Midbrain (tissue), 1 donor: ENCODE data around the gene EID2B.

Experiments
- DNase-seq: peaks from one replicate; lab custom pipeline; 2025; lab: John Stamatoyannopoulos, UW

The EID2B gene

GRCh38 chr19:39532233-39533002, at the start of gene EID2B:
EID2B (minus strand) TSS chr19:39532852; CDS start chr19:39532802, 50 bp downstream.
- DNase-seq, result peak; percentile 96

- DNase-seq, result no peak
Measured at GRCh38 chr19:39582442-39582841, 49.8 kb upstream of the EID2B start.

GRCh38 chr19:39568604-39569003, 36.0 kb upstream of the EID2B start:
- DNase-seq, result no peak

- DNase-seq, result no peak
Measured at GRCh38 chr19:39566064-39566463, 33.4 kb upstream of the EID2B start.

- DNase-seq, result no peak
Measured at GRCh38 chr19:39563408-39563807, 30.8 kb upstream of the EID2B start.

- no peak for DNase-seq
Measured at GRCh38 chr19:39558624-39559117, 26.0 kb upstream of the EID2B start.

- no peak for DNase-seq
Measured at GRCh38 chr19:39557811-39558623, 25.4 kb upstream of the EID2B start.

GRCh38 chr19:39555883-39556282, 23.2 kb upstream of the EID2B start:
- no peak for DNase-seq

- DNase-seq, result no peak
Measured at GRCh38 chr19:39554701-39555311, 22.2 kb upstream of the EID2B start.

GRCh38 chr19:39553082-39553652, 20.5 kb upstream of the EID2B start:
- no peak for DNase-seq

GRCh38 chr19:39550197-39550596, 17.5 kb upstream of the EID2B start:
- no peak for DNase-seq

- DNase-seq, result no peak
Measured at GRCh38 chr19:39546599-39546998, 13.9 kb upstream of the EID2B start.

GRCh38 chr19:39544911-39545310, 12.3 kb upstream of the EID2B start:
- DNase-seq, result no peak

- DNase-seq, result no peak
Measured at GRCh38 chr19:39544226-39544903, 11.7 kb upstream of the EID2B start.

- DNase-seq, result no peak
Measured at GRCh38 chr19:39543477-39543857, 10.8 kb upstream of the EID2B start.

GRCh38 chr19:39542206-39542605, 9.6 kb upstream of the EID2B start:
- no peak for DNase-seq

GRCh38 chr19:39540333-39540673, 7.7 kb upstream of the EID2B start:
- DNase-seq, result no peak

- peak; percentile 95 for DNase-seq
Measured at GRCh38 chr19:39539518-39540332, 7.1 kb upstream of the EID2B start, which contains the start of gene EID2. EID2 (minus strand) TSS chr19:39540161; CDS start chr19:39540079, 82 bp downstream.

- no peak for DNase-seq
Measured at GRCh38 chr19:39539165-39539517, 6.5 kb upstream of the EID2B start.

- no peak for DNase-seq
Measured at GRCh38 chr19:39533791-39534190, 1.1 kb upstream of the EID2B start.

GRCh38 chr19:39533003-39533512, 406 bp upstream of the EID2B start:
- DNase-seq, result no peak
